DND-41 (cell line): Measurements from ENCODE around the gene AK5.

Source experiments
- EZH2 ChIP-seq: IDR thresholded peaks from 3 replicates; pipeline ENCODE4 v1.6.1; 2012; ENCODE audit warnings: borderline replicate concordance, low read depth, mild to moderate bottlenecking, moderate library complexity, low read length, inconsistent platforms; ENCODE audit not compliant: severe bottlenecking
- TF ChIP-seq, protein P1 (sequence below): IDR thresholded peaks from 2 replicates; pipeline ENCODE4 v1.5.1; 2012; ENCODE audit warnings: borderline replicate concordance, low read length, moderate library complexity, mild to moderate bottlenecking; ENCODE audit not compliant: poor library complexity, severe bottlenecking; ENCODE audit errors: extremely low read depth

DNA sequence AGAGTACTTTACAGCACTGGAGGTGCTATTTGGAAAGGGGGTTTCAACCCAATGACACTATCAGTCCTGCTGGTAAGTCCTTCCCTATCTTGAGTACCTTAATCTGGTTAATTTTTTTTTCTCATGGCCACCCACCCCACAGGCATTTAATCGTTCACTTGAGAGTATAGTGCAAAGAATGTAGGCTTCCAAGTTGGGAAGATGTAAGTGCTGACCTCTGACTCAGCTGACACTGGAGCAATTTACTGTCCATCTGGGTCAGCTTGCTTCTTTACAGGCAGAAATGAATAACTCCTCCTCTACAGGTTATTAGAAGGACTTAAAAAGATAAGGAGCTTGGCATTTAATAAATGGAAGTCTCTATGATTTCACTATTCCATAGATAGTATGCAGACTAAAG, 89.6 kb downstream of the AK5 start:
- TF ChIP-seq, protein P1, sequence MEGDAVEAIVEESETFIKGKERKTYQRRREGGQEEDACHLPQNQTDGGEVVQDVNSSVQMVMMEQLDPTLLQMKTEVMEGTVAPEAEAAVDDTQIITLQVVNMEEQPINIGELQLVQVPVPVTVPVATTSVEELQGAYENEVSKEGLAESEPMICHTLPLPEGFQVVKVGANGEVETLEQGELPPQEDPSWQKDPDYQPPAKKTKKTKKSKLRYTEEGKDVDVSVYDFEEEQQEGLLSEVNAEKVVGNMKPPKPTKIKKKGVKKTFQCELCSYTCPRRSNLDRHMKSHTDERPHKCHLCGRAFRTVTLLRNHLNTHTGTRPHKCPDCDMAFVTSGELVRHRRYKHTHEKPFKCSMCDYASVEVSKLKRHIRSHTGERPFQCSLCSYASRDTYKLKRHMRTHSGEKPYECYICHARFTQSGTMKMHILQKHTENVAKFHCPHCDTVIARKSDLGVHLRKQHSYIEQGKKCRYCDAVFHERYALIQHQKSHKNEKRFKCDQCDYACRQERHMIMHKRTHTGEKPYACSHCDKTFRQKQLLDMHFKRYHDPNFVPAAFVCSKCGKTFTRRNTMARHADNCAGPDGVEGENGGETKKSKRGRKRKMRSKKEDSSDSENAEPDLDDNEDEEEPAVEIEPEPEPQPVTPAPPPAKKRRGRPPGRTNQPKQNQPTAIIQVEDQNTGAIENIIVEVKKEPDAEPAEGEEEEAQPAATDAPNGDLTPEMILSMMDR = no peak
- TF ChIP-seq EZH2 = no peak
